ENCODE results near the gene HDGFL2.

Gene HDGFL2

DNA sequence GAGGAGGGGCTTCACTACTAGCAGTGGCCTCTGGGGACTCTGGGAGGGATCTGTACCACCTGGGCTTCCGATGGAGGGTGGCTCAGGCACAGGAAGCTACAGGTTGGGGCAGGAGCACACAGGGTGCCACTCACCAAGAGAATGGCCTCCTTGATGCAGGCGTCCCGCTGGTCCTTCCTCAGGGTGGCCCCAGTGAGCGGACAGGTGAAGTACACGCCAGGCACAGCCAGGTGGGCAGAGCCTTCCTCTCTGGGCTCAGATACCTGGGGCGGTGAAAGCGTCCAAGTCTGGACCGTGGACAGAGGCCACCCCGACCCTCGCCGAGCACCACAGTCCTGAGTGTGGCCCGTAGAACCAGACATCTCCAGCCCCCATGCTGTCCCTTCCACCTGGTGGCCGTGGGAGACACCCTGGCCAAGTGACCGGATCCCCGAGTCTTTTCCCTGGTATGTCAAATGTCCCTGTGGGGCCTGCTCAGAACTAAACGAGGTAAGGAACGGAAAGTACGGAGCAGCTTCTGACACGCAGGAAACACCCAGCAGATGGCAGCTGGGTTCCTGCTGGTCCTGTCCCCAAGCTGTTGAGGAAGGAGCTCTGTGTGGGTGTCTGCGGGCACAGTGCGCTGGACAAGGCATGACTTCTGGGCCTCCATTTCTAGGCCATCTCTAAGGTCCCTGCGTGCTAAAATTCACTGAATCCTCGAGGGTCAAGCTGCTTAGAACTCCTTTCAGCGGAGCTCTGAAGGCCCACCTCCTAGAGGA is 19.7 kb upstream of the HDGFL2 start:
- DNase-seq (ENCODE audit: low read depth) = no peak
- H3K4me3 ChIP-seq (ENCODE audit: low read length) = no peak overlapping the region
- TF ChIP-seq, protein P1, sequence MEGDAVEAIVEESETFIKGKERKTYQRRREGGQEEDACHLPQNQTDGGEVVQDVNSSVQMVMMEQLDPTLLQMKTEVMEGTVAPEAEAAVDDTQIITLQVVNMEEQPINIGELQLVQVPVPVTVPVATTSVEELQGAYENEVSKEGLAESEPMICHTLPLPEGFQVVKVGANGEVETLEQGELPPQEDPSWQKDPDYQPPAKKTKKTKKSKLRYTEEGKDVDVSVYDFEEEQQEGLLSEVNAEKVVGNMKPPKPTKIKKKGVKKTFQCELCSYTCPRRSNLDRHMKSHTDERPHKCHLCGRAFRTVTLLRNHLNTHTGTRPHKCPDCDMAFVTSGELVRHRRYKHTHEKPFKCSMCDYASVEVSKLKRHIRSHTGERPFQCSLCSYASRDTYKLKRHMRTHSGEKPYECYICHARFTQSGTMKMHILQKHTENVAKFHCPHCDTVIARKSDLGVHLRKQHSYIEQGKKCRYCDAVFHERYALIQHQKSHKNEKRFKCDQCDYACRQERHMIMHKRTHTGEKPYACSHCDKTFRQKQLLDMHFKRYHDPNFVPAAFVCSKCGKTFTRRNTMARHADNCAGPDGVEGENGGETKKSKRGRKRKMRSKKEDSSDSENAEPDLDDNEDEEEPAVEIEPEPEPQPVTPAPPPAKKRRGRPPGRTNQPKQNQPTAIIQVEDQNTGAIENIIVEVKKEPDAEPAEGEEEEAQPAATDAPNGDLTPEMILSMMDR (conservative IDR thresholded peaks at IDR 0.05; ENCODE audit: low read depth, low read length) = no peak

DNA sequence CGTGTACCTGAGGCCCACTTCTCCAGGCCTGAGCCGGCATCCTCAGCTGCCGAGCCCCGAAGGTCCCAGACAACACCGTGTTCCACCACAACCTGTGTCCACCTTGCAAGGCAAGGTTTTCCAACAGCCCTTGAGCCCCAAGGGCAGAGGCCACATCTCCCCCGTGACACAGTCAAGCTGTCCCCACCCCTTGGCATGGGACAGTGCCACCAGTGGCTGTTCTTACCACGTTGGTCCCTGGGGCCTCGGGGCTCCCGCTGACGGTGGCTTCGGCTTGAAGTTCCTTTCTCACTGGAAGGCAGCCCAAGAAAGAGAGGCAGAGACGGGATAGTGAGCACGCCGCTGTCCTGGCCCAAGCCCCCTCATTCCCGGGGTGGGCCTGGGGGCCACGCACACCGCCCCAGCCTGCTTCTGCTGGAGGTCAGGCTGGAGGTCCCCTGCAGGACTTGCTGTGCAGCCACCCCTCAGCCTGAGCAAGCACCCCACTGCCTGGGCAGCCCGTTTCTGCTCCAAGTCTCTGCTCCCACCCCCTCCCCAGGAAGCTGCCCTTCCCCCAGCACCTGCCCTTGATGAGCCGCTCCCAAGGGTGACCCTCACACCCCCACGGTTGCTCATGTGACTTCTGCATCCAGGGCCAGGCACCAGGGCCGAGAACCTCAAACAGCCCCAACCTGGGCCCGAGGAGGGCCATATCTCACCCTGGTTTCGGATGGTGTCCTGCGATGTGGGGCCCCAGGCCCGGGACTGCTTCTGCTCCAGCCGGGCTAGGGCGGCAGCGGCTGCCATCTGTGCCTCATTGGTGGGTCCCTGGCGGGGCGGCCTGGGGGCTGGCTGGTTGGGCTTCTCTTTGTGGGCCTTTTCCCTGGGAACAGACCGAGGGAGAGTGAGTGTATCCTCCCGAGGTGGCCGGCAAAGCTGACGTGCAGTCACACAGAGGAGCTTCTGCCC is 18.6 kb upstream of the HDGFL2 start:
- no peak for DNase-seq (ENCODE audit: low read depth)
- H3K4me3 ChIP-seq (ENCODE audit: low read length) = no peak overlapping the region
- TF ChIP-seq, protein P1 (conservative IDR thresholded peaks at IDR 0.05; ENCODE audit: low read depth, low read length) = no peak

DNA sequence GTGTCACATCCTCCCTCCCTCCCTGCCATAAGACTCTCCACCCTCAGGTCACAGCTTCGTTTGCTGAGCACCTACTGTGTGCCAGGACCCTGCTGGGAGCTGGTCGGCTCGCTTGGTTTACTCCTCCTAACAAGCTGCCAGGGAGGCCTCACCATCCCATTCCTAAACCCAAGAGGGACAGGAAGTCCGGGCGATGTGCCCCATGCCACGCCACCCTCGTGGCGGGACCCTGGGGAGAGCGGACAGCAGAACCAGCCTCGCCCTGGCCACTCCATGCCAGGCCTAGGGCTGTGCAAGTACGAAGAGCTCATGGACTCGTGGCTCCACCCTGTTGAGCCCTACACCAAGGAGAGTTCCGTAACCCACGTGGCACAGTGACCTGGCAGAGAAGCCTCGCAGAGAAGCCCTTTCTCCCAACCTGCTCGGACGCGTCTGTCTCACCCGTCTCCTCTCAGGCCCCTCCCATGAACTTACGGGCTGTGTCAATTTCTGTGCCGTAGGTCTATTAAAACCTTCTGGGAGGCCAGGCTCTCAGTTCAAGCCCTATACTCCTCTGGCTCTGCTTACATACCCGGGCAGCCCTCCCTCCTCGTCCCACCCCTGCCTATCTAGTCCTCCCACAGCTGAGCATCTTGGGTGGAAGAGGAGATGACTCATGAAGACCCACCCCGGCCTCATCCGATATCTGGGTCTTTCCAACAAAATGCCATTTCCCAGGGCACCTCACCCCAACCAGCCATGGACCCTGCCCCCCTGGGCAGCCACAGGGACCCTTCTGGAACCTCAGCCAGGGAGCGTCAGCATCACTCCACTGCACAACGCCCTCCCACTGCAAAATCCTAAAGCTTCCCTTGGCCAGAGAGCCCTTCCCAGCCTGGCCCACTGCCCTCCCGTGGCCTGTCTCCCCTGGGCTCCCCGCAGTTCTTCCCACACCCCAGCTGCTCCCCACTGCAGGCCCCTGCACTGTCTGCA is 17.1 kb upstream of the HDGFL2 start:
- TF ChIP-seq, protein P1 (conservative IDR thresholded peaks at IDR 0.05; ENCODE audit: low read depth, low read length) = no peak
- peak overlapping the region; percentile 92 for H3K4me3 ChIP-seq (ENCODE audit: low read length)
- DNase-seq (ENCODE audit: low read depth) = no peak

DNA sequence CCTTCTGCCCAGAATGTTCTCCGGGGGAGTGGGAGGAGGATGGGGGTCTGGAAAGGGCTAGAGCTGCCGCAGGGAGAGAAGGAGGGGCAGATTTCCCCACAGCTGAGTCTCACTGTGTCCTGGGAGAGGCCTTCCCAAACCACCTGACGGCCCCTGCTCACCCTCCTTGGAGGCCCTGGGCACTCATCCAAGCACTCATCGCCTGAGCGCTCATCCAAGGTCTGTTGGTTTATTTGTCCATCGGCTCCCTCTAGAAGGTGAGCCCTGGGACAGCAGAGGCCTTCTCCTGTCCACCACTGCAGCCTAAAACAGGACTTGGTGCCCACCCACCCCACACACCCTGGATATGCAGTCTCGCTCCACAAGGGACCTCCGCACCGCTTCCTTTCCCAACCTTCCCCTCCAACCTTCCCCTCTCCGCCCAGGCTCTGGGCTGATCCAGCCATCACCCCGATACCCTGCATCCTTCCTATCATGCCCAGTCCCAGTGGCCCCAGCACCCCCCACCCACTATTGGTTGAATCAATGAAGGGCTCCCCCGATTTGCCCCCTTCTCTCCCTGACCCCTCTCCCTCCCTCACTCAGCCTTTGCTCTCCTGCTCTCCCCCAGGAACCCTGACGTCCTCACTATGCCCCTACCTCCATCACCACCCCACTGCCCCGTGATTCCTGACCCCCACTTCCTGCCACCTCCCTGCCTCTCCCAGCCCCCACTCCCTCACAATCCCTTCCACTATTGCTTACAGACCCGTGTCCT is 16.2 kb upstream of the HDGFL2 start:
- TF ChIP-seq, protein P1 (conservative IDR thresholded peaks at IDR 0.05; ENCODE audit: low read depth, low read length) = no peak
- peak overlapping the region; percentile 92 for H3K4me3 ChIP-seq (ENCODE audit: low read length)
- no peak for DNase-seq (ENCODE audit: low read depth)

DNA sequence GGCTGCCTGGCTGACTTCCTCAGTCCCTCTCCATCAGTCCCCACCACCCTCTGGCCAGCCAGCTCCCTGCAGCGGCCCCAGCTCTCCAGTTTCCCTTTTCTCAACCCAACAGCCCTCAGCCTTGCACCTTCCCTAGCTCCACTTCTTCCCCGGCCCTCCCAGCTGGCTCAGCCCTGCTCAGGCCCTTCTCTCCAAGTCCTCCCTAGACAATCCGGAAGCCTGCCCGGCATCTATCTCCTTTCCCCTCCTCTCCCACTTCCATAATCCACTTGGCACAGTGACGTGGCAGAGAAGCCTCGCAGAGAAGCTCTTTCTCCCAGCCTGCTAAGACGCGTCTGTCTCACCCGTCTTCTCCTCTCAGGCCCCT is 15.6 kb upstream of the HDGFL2 start:
- H3K4me3 ChIP-seq (ENCODE audit: low read length) = peak overlapping the region; percentile 92
- DNase-seq (ENCODE audit: low read depth) = no peak
- TF ChIP-seq, protein P1 (conservative IDR thresholded peaks at IDR 0.05; ENCODE audit: low read depth, low read length) = no peak

Data from retinal pigment epithelial cell (primary cell).